ENCODE results near the gene CHST12.

- TF ChIP-seq, protein P1, sequence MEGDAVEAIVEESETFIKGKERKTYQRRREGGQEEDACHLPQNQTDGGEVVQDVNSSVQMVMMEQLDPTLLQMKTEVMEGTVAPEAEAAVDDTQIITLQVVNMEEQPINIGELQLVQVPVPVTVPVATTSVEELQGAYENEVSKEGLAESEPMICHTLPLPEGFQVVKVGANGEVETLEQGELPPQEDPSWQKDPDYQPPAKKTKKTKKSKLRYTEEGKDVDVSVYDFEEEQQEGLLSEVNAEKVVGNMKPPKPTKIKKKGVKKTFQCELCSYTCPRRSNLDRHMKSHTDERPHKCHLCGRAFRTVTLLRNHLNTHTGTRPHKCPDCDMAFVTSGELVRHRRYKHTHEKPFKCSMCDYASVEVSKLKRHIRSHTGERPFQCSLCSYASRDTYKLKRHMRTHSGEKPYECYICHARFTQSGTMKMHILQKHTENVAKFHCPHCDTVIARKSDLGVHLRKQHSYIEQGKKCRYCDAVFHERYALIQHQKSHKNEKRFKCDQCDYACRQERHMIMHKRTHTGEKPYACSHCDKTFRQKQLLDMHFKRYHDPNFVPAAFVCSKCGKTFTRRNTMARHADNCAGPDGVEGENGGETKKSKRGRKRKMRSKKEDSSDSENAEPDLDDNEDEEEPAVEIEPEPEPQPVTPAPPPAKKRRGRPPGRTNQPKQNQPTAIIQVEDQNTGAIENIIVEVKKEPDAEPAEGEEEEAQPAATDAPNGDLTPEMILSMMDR (IDR thresholded peaks at IDR 0.05) = no peak
- TF ChIP-seq POLR2A (IDR thresholded peaks at IDR 0.05) = no peak
These were observed 63.3 kb downstream of the CHST12 start for GRCh38 chr7:2466675-2467074.
